ENCODE results near the gene LMCD1.

LMCD1 gene

DNA sequence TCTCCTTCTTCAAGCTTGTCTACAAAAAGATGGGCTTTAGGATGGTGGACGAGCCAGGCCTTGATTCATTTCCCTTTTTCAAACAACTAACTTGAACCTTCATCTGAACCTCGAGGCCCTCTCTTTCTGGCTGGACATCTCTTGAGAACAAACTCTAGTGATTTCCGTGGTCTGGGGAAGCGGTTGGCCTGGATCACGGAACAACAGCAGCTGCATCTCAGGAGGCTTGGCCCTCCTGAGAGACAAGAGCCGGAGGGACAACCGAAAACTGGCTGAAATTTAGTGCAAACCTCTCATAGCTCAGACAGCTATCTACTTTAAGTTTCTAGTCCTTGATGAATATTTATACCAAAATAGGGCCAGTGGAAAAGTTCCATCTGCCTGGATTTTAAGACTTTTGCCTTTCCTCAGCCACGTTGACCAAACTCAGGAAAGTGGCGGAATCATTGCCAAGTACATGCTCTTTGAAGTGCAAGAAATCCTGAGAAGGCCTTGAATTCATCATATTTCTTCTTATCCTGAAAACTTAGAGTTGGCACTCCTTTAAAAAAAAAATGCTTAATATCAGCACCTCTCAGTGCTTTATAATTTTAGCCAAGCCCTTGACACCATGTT is 14.5 kb downstream of the LMCD1 start:
- no peak for TF ChIP-seq CTCF (IDR thresholded peaks at IDR 0.05)
- Histone ChIP-seq H3K36me3 (peaks cover 0 to 28% (median 9%) of the 10 kb centered on the region in 3 donors), H3K27me3 (no peaks in the 10 kb centered on the region), H3K9me3 (no peaks in the 10 kb centered on the region), H3K27ac (peak overlapping the region; percentile 63 to 74), H3K4me3 (no peak overlapping the region), H3K4me1 (peaks cover 0 to 91% (median 40%) of the 10 kb centered on the region in 4 donors)
- DNase-seq: no peak
- intact Hi-C loops (cut with DNase I; ENCODE audit: low total_unique reads): no loop called here

DNA sequence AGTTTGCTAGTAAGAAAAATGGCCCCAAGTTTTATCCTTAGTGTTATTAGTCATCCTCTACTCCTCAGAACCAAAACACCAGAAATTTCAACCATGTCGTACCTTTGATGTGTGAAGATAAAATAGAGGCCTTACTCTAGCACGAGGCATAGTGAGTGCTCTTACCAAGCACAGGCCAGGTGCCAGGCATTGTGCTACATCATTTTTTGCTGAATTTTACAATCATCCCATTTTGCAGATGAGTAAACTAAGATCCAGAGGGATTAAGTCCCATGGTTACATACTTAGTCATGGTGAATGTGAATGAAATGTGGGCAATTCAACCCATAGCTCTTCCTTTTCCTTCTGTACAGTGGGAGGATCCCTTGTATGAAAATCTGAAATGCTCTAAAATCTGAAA is 15.2 kb downstream of the LMCD1 start:
- peak overlapping the region; percentile 63 to 74 for H3K27ac ChIP-seq

GRCh38 chr3:8517487-8517886 is 15.9 kb downstream of the LMCD1 start:
- peaks cover 0 to 91% (median 43%) of the 10 kb centered on the region in 4 donors for H3K4me1 ChIP-seq
- intact Hi-C loops (cut with DNase I; ENCODE audit: low total_unique reads): no loop called here
- no peak overlapping the region for H3K4me3 ChIP-seq
- peaks cover 0 to 19% (median 9%) of the 10 kb centered on the region in 3 donors for H3K36me3 ChIP-seq
- H3K27me3 ChIP-seq: no peaks in the 10 kb centered on the region
- TF ChIP-seq CTCF (IDR thresholded peaks at IDR 0.05): no peak
- no peak for DNase-seq
- H3K27ac ChIP-seq: peak overlapping the region; percentile 74
- H3K9me3 ChIP-seq: no peaks in the 10 kb centered on the region

More for the DNA sequence above, 15.2 kb downstream of the LMCD1 start:
- Histone ChIP-seq H3K9me3 (no peaks in the 10 kb centered on the region), H3K4me1 (peaks cover 0 to 91% (median 45%) of the 10 kb centered on the region in 4 donors), H3K36me3 (peaks cover 0 to 23% (median 9%) of the 10 kb centered on the region in 3 donors), H3K27me3 (no peaks in the 10 kb centered on the region), H3K4me3 (no peak overlapping the region)
- intact Hi-C loops (cut with DNase I; ENCODE audit: low total_unique reads): no loop called here
- no peak for DNase-seq
- no peak for TF ChIP-seq CTCF (IDR thresholded peaks at IDR 0.05)

- Histone ChIP-seq H3K36me3 (peaks cover 0 to 12% (median 8%) of the 10 kb centered on the region in 3 donors), H3K4me1 (peaks cover 0 to 94% (median 41%) of the 10 kb centered on the region in 4 donors), H3K27ac (peak overlapping the region; percentile 74), H3K4me3 (no peak overlapping the region), H3K27me3 (no peaks in the 10 kb centered on the region), H3K9me3 (no peaks in the 10 kb centered on the region)
- no peak for DNase-seq
- intact Hi-C loops (cut with DNase I; ENCODE audit: low total_unique reads): no loop called here
- no peak for TF ChIP-seq CTCF (IDR thresholded peaks at IDR 0.05)
Measured at GRCh38 chr3:8518138-8518537, 16.5 kb downstream of the LMCD1 start.

DNA sequence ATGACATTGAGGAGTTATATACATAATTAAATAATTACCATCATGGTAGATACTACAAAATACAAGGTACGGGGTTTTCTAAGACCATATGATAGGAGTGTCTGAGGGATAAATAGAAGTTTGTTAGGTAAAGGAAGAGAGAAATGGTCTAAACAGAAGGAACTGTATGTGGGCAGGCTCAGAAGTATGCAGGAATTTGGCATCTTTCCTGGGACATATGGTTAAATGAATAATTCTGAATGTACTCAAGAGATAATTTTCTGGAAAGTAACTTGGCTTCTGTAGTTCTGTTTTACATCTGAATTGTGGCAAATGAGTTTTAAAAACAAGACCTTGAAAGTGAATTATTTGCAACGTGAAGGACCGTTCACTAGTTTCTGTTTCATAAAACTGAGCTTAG is 17.5 kb downstream of the LMCD1 start:
- H3K27me3 ChIP-seq: no peaks in the 10 kb centered on the region
- peaks cover 0 to 96% (median 49%) of the 10 kb centered on the region in 4 donors for H3K4me1 ChIP-seq
- H3K4me3 ChIP-seq: no peak overlapping the region
- no peak for TF ChIP-seq CTCF (IDR thresholded peaks at IDR 0.05)
- intact Hi-C loops (cut with DNase I; ENCODE audit: low total_unique reads): no loop called here
- no peaks in the 10 kb centered on the region for H3K9me3 ChIP-seq
- peaks cover 0 to 9% (median 0%) of the 10 kb centered on the region in 3 donors for H3K36me3 ChIP-seq
- DNase-seq: no peak
- H3K27ac ChIP-seq: peak overlapping the region; percentile 74
